Diencephalon (tissue), 1 donor: ENCODE measurements around the gene ARSA. TPM values are rescaled to one million over a fixed set of nuclear protein-coding genes. Genes with fewer than 3 reads are reported as not detected.

ENCODE experiments used
- small RNA-seq: library from RNA; depleted of rRNA; stranded (forward); fragments of <200 nt; gene quantifications from one replicate; pipeline ENCODE3, GENCODE V24; 2014
- total RNA-seq: library from RNA; depleted of rRNA; stranded (reverse); fragments of >200 nt; gene quantifications from one replicate; pipeline ENCODE4 v1.2.3, GENCODE V29; 2014

The ARSA gene
- total RNA-seq = 6.9 TPM

GRCh38 chr22:50627642-50628542 lies at the start of gene ARSA:
Gene ARSA, minus strand, starts transcription at chr22:50628152. Its CDS starts 373 bp downstream, at chr22:50627779.

DNA sequence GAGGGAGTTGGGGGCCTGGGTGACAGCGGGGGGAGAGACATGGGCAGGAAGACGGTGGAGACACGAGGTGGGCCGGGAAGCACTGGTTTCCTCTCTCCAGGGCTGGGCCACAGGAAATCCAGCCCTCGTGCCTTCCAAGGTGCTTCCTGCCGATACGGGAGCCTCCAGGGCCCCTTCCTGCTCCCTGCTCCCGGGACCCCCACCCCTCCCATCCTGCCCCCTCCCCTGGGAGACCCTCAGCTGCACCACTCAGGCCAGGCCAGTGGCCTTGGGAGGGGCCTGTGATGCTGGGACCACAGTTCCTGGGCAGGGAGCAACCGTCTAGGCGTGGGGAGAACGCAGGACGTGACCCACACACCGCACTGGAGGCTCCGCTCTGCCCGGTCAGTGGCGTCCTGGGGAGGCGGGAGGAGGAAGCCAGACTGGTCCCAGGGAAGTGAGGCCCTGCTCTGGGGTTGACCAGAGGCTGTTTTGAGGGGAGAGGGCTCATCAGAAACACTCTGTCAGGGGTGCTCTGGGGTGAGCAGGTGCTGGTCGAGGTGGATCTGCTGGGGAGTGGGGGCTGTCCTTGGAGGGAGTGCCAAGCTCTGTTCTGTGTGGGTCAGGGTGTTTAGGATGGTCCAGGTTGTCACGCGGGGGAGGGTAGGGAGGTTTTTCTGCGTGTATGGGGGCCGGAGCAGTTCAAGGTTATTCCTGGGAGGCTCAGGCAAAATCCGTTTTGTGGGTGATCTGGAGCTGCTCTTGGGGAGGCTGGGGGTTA lies 44.7 kb upstream of the ARSA start, which contains the start of gene SHANK3:
SHANK3 (plus strand) TSS at position 353 of the 760 bp plus-strand sequence.

GRCh38 chr22:50600538-50600937 lies 27.4 kb downstream of the ARSA start, which contains the start of gene MAPK8IP2:
Gene MAPK8IP2, plus strand, starts transcription at chr22:50600793. Its CDS starts 26 bp downstream, at chr22:50600819.

DNA sequence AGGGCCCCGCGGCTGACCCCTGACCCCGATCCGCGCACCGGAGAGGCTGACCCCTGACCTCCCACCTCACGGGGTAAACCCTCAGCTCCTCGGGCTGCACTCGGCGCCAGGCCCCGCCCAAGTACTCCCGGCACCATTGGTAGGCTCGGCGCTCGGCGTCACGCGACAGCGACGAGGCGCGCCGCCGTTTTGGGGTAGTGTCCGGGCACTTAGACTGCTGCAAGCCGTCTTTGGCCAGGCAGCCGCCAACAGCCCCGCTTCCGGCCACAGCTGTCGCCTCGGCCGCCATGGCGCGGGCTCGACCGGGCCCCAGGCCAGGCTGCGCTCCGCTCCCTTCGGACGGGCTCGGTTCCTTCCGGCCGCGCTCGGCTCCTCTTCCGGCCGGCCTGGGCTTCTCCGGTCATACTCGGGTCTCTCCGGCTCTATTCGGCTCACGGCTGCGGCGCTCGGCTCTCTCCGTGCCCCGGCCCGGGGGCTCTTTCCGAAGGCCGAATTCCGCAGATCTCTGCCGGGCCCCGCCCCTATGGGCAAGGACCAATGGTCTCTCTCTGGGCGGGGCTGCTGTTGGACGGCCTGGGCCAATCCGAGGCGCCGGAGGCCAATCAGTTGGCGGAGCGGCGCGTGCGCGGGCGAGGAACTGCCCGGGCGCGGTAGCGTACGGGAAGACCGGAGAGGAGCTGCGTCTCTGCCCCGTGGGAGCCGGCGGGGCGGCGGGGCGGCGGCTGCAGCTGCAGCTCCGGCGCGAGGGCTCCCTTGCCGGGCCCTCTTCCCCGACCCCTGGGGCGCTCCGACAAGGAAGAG lies 45.3 kb downstream of the ARSA start, which contains the start of gene CHKB:
CHKB (minus strand) TSS at position 357 of the 801 bp plus-strand sequence; CDS start at position 289, 68 bp downstream.

DNA sequence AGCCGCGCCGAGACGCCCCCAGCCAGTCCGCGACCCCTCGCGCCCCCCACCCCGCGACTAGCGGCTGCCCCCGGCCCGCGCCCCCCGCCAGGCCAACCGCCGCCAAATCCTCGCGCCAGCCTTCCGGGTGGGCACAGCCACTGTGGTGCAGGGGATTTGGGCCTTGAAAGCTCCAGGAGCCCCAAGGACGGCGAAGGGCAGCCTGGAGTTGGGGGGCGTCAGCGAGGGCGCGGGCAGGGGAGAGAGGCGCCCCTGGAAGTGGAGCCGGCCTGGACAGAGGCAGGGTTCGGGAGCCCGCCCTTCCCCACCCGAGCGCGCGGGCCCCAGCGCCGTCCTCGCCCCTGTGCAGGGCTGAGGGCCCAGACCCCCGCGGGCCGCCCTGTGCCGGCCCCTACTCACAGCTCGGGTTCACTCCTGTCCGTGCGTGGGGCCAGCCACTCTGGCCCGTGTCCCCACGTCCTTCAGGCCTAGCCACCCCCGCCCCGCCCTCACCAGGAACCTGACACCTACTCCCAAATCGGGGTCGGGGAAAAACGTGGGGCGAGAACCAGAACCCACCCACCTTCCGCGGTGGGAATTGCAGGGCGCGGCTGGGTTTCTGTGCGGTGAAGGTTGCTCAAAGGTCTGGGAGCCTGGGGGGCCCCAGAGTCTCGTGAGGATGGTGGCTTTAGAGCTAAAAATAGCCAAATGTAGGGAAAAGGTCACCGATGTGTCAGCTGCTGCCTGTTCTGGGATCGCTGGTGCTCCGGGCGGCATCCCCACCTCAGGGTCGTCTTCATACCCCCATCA lies 49.8 kb downstream of the ARSA start, which contains the start of gene CPT1B:
CPT1B (minus strand) TSS at position 441 of the 789 bp plus-strand sequence. CDS start 512 bp downstream, outside the sequence.

Small RNA genes within 50 kb of the gene (small RNA-seq; reads per million reads assigned to genes)
- not detected for gene RF00019

Other genes starting within 250 kb of the ARSA start
- 89.3 TPM for gene SBF1, start 153.1 kb downstream of the ARSA start, total RNA-seq
- not detected for gene ADM2, start 146.6 kb downstream of the ARSA start, total RNA-seq
- gene MIOX, start 141.3 kb downstream of the ARSA start, total RNA-seq = not detected
- 16.6 TPM for gene LMF2, start 120.5 kb downstream of the ARSA start, total RNA-seq
- gene NCAPH2, start 119.9 kb downstream of the ARSA start, total RNA-seq = 44.5 TPM
- 0.92 TPM for gene SCO2, start 102.6 kb downstream of the ARSA start, total RNA-seq
- 4.6 TPM for gene TYMP, start 98.1 kb downstream of the ARSA start, total RNA-seq
- gene KLHDC7B, start 82.3 kb downstream of the ARSA start, total RNA-seq = not detected
- not detected for gene SYCE3, start 65.2 kb downstream of the ARSA start, total RNA-seq
- 9.2 TPM for gene CPT1B, start 49.7 kb downstream of the ARSA start, total RNA-seq
- gene CHKB, start 45.3 kb downstream of the ARSA start, total RNA-seq = 28.6 TPM
- gene MAPK8IP2, start 27.4 kb downstream of the ARSA start, total RNA-seq = 76.6 TPM
- 13.6 TPM for gene SHANK3, start 44.7 kb upstream of the ARSA start, total RNA-seq
- gene ACR, start 110.1 kb upstream of the ARSA start, total RNA-seq = not detected
- 14.8 TPM for gene RABL2B, start 155.5 kb upstream of the ARSA start, total RNA-seq